Measurements from ENCODE around the gene DIO3.

DIO3 gene

DNA sequence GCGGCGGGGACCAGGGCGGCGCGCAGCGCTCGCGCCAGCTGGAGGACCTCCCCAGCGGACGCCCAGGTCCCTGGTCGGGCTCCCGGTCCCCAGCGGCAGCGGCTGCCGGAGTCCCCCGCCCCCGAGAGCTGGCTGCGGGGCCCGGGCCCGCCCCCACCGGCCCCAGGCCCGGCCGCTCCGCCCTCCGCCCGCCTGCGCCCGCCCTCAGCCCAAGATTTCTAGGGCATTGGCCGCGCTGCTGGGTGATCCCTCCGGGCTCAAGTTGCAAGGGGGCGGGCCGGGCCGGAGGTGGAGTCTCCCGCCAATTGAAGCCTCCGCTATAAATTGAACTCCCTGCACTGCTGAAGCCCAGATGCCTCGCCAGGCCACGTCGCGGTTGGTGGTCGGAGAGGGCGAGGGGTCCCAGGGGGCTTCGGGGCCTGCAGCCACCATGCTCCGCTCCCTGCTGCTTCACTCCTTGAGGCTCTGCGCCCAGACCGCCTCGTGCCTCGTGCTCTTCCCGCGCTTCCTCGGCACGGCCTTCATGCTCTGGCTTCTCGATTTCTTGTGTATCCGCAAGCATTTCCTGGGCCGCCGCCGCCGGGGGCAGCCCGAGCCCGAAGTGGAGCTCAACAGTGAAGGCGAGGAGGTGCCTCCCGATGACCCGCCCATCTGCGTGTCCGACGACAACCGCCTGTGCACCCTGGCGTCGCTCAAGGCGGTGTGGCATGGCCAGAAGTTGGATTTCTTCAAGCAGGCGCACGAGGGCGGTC, at the start of gene DIO3:
TSS of gene DIO3 (plus strand) at position 351 of the 752 bp plus-strand sequence.
- TF ChIP-seq, protein P1, sequence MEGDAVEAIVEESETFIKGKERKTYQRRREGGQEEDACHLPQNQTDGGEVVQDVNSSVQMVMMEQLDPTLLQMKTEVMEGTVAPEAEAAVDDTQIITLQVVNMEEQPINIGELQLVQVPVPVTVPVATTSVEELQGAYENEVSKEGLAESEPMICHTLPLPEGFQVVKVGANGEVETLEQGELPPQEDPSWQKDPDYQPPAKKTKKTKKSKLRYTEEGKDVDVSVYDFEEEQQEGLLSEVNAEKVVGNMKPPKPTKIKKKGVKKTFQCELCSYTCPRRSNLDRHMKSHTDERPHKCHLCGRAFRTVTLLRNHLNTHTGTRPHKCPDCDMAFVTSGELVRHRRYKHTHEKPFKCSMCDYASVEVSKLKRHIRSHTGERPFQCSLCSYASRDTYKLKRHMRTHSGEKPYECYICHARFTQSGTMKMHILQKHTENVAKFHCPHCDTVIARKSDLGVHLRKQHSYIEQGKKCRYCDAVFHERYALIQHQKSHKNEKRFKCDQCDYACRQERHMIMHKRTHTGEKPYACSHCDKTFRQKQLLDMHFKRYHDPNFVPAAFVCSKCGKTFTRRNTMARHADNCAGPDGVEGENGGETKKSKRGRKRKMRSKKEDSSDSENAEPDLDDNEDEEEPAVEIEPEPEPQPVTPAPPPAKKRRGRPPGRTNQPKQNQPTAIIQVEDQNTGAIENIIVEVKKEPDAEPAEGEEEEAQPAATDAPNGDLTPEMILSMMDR (IDR thresholded peaks at IDR 0.05; ENCODE audit: insufficient read depth, low read depth, low read length, missing control alignments), result no peak
- DNase-seq (ENCODE audit: low read depth), result no peak
- H3K4me3 ChIP-seq (ENCODE audit: low read depth, low read length), result no peak within 1 kb of the TSS

DNA sequence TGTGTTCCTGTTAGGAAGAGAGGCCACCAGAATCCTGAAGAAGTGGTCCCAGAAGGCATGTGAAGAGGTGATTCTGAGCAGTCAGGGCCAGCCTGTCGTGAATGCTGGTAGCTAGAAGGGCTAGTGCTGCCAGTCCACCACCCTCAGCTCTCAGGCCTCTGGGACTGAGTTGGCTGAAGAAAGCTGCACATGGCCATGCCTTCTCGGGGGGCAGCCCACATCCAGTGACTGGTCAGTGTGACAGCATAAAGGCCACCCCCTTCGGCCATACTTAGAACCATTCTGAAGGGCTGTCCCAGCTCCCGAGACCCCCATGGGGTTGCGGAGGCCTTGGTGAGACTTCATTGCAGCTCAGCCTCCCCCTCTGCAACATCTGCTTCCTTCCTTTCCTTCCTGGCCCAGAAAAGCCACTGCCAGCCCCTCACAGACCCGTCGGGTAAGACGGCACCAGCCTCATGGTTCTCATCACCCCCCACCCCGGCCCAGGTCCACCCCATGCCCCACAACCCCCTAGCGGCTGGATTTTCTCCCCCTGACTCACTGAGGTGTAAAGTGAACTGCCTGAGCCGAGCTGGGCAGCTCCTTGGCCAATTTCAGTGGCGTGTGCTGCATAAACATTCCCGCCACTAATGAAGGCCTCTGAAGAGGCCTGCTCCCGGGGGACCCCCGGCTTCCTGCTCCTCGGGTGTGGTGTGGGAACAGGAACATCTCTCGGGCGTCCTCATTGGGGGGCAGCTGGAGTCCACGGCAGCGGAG, 49.5 kb upstream of the DIO3 start:
- no peak overlapping the region for H3K4me3 ChIP-seq (ENCODE audit: low read depth, low read length)
- TF ChIP-seq, protein P1 (IDR thresholded peaks at IDR 0.05; ENCODE audit: insufficient read depth, low read depth, low read length, missing control alignments), result no peak
- DNase-seq (ENCODE audit: low read depth), result no peak

DNA sequence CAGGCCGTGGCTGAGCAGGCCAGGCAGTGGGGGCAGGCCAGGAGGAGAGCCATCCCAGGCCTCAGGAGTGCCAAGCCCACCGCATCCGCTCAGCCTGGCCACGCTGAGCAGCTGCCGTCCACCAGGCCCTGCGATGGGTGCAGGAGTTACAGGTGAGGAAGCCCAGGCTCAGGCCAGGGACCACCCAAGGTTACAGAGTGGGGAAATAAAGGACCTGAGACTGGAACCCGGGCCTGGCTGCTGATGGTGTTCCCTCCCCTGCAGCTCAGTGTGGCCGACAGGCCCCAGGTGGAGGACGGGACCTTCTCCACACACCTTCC, 49.0 kb upstream of the DIO3 start:
- TF ChIP-seq, protein P1 (IDR thresholded peaks at IDR 0.05; ENCODE audit: insufficient read depth, low read depth, low read length, missing control alignments), result no peak
- no peak overlapping the region for H3K4me3 ChIP-seq (ENCODE audit: low read depth, low read length)
- DNase-seq (ENCODE audit: low read depth), result no peak

DNA sequence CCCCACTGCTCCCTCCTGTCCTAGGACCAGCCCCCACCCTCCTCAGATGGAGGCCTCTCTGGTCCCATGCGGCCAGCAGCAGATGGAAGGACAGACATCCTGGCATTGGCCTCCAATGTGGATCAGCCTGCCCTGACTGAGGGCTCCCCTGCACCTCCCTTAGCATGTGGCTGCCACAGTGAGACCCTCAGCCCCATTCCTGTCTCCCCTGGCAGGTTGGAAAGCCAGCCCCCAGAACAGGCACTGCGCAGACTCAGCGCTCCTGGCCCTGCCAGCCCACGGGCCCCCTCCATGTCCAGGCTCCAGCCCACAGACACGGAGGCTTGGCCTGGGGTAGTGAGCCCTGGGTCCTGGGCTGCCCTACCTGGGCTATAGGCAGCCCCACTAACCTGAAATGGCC, 47.2 kb upstream of the DIO3 start:
- H3K4me3 ChIP-seq (ENCODE audit: low read depth, low read length), result no peak overlapping the region
- no peak for DNase-seq (ENCODE audit: low read depth)
- TF ChIP-seq, protein P1 (IDR thresholded peaks at IDR 0.05; ENCODE audit: insufficient read depth, low read depth, low read length, missing control alignments), result no peak

DNA sequence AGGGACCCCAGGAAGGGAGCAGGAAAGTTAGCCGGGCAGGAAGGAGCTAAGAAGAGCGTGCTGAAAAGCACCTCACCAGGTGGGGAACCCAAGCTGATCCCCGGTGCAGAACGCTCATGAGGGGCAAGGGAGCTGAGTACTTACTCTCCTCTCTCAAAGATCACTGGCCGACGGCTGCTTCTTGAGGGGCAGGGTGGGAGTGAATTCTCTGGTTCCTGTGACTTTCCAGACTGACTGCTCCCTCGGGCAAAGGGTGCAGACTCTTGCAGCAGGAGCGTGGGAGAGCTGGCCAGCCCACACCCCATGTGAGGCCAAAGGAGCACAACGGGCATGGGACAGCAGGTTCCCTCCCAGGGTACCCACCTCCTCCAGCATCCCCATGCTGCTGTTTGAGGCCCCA, 44.9 kb upstream of the DIO3 start:
- TF ChIP-seq, protein P1 (IDR thresholded peaks at IDR 0.05; ENCODE audit: insufficient read depth, low read depth, low read length, missing control alignments), result no peak
- DNase-seq (ENCODE audit: low read depth), result no peak
- H3K4me3 ChIP-seq (ENCODE audit: low read depth, low read length), result no peak overlapping the region

DNA sequence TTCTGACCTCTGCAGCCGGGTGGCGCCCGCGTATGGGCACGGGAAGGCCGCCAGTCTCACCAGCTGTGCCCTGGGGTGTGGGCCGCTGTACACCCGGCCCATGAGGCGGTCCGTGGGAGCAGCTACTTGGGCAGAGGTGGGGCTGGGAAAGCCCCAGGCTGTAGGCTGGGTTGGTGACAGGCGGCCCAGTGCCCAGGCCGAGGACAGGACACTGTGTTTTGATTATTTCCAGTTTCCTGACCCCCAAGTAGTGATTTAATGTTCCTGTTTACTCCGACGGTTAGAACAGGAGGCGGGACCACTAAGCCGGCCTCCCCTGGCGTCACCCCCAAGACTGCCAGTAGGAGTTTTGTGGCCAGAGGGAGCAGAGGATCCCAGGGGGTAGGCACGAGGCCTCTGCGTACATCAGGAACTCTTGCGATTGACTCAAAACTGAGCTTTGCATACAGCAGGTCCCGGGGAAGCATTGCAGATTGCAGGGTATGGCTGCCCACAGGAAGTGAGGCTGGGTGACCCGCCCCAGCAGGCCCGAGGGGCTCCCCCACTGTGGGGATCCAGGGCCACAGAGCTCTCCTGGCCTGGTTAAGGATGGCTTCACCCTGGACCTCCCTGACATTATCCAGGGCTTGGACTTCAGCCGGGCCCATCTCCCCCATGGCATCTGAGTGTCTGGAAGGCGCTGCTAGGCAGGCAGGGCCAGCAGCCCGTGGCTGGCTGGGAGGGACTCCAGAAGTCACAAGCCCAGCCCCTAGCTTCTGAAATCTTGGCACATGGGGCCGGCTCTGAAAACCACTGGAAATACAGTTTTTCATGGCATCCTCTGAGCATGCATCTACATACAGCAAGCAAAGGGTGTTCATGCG, 42.5 kb upstream of the DIO3 start:
- no peak for DNase-seq (ENCODE audit: low read depth)
- no peak overlapping the region for H3K4me3 ChIP-seq (ENCODE audit: low read depth, low read length)
- TF ChIP-seq, protein P1 (IDR thresholded peaks at IDR 0.05; ENCODE audit: insufficient read depth, low read depth, low read length, missing control alignments), result no peak
